HG03432 (cell line): ENCODE data around the gene ADAMTS6.

Source experiments
- ATAC-seq: cut with Tn5 transposase; IDR thresholded peaks from one replicate; pipeline ENCODE4 v1.9.1; 2021; ENCODE audit warnings: mild to moderate bottlenecking, moderate library complexity; ENCODE audit not compliant: unreplicated experiment

ADAMTS6 gene

GRCh38 chr5:65292196-65292595 lies 189.5 kb downstream of the ADAMTS6 start:
- no peak for ATAC-seq

GRCh38 chr5:65290677-65291076 lies 191.0 kb downstream of the ADAMTS6 start:
- ATAC-seq, result no peak

GRCh38 chr5:65288657-65289056 lies 193.1 kb downstream of the ADAMTS6 start:
- ATAC-seq, result no peak

- ATAC-seq, result no peak
Measured at GRCh38 chr5:65279603-65280002, 202.1 kb downstream of the ADAMTS6 start.

- ATAC-seq, result no peak
Measured at GRCh38 chr5:65276178-65276890, 205.4 kb downstream of the ADAMTS6 start.

- no peak for ATAC-seq
Measured at GRCh38 chr5:65271906-65272305, 209.8 kb downstream of the ADAMTS6 start.

- ATAC-seq, result no peak
Measured at GRCh38 chr5:65268525-65268924, 213.2 kb downstream of the ADAMTS6 start.

- ATAC-seq, result no peak
Measured at GRCh38 chr5:65264420-65264819, 217.3 kb downstream of the ADAMTS6 start.

- no peak for ATAC-seq
Measured at GRCh38 chr5:65263321-65263720, 218.4 kb downstream of the ADAMTS6 start.

- ATAC-seq, result no peak
Measured at GRCh38 chr5:65262649-65263059, 219.1 kb downstream of the ADAMTS6 start.

GRCh38 chr5:65262096-65262495 lies 219.6 kb downstream of the ADAMTS6 start:
- no peak for ATAC-seq

- no peak for ATAC-seq
Measured at GRCh38 chr5:65261499-65261898, 220.2 kb downstream of the ADAMTS6 start.

GRCh38 chr5:65255294-65255693 lies 226.4 kb downstream of the ADAMTS6 start:
- ATAC-seq, result no peak

- no peak for ATAC-seq
Measured at GRCh38 chr5:65252977-65253376, 228.7 kb downstream of the ADAMTS6 start.

GRCh38 chr5:65248896-65249295 lies 232.8 kb downstream of the ADAMTS6 start:
- ATAC-seq, result no peak

GRCh38 chr5:65247594-65247993 lies 234.1 kb downstream of the ADAMTS6 start:
- ATAC-seq, result no peak

GRCh38 chr5:65246741-65247140 lies 235.0 kb downstream of the ADAMTS6 start:
- ATAC-seq, result no peak

- ATAC-seq, result no peak
Measured at GRCh38 chr5:65244031-65244430, 237.7 kb downstream of the ADAMTS6 start.

GRCh38 chr5:65243161-65243560 lies 238.6 kb downstream of the ADAMTS6 start:
- ATAC-seq, result no peak

GRCh38 chr5:65229841-65230240 lies 251.9 kb downstream of the ADAMTS6 start:
- ATAC-seq, result no peak

GRCh38 chr5:65213921-65214525 lies 267.7 kb downstream of the ADAMTS6 start:
- ATAC-seq, result no peak

- no peak for ATAC-seq
Measured at GRCh38 chr5:65209341-65209740, 272.4 kb downstream of the ADAMTS6 start.

GRCh38 chr5:65204966-65205365 lies 276.8 kb downstream of the ADAMTS6 start:
- ATAC-seq, result no peak
